HepG2 (cell line): Measurements from ENCODE around the gene C19orf73. TPM values are rescaled to one million over a fixed set of nuclear protein-coding genes. Genes with fewer than 3 reads are reported as not detected.
A peak's percentile ranks its signal among the peaks of the same experiment; 100 is the strongest.

Source experiments
- CCAR2 ChIP-seq: fragments of 200-400 bp; formaldehyde crosslinking; optimal IDR thresholded peaks from 2 replicates; pipeline ENCODE3; 2018; ENCODE audit warnings: low read depth, mild to moderate bottlenecking, low read length, moderate library complexity
- DNMT1 ChIP-seq: sonication (generic); formaldehyde crosslinking; IDR thresholded peaks from 2 replicates; pipeline ENCODE4 v1.5.1; 2020; ENCODE audit warnings: mild to moderate bottlenecking, missing genetic modification reagents
- HDAC2 ChIP-seq: sonication (generic); formaldehyde crosslinking; IDR thresholded peaks from 2 replicates; pipeline ENCODE4 v1.4.0; 2020; ENCODE audit warnings: missing genetic modification reagents
- HDAC6 ChIP-seq: fragments of 200-600 bp; sonication (generic); IDR thresholded peaks from 2 replicates; pipeline ENCODE4 v1.7.0; 2017; ENCODE audit warnings: mild to moderate bottlenecking, antibody characterized with exemption, low read length, low read depth
- HOXD1 ChIP-seq: sonication (generic); formaldehyde crosslinking; IDR thresholded peaks from 2 replicates; pipeline ENCODE4 v1.5.0; 2020; ENCODE audit warnings: missing genetic modification reagents
- IRF2 ChIP-seq: IDR thresholded peaks from 2 replicates; pipeline ENCODE4 v1.6.1; 2018; ENCODE audit warnings: missing genetic modification reagents, missing compliant biosample characterization
- PCBP2 ChIP-seq: fragments of 200-400 bp; formaldehyde crosslinking; optimal IDR thresholded peaks from 2 replicates; pipeline ENCODE3; 2018; ENCODE audit warnings: low read length, low read depth; ENCODE audit not compliant: poor library complexity, severe bottlenecking
- RBM39 ChIP-seq: fragments of 200-400 bp; formaldehyde crosslinking; IDR thresholded peaks from one replicate; pipeline ENCODE4 v1.6.1; 2018; ENCODE audit warnings: antibody characterized with exemption, mild to moderate bottlenecking, low read depth, low read length; ENCODE audit not compliant: poor library complexity, severe bottlenecking
- RERE ChIP-seq: IDR thresholded peaks from 2 replicates; pipeline ENCODE4 v1.6.1; 2016; ENCODE audit warnings: low read depth, missing genetic modification reagents, missing compliant biosample characterization
- SNAPC2 ChIP-seq: sonication (generic); formaldehyde crosslinking; IDR thresholded peaks from 2 replicates; pipeline ENCODE4 v1.8.1; 2022; ENCODE audit warnings: mild to moderate bottlenecking, missing genetic modification reagents
- SP1 ChIP-seq, 2 experiments: fragments of 450-650 bp in 1 of 2; sonication (generic) in 1 of 2; formaldehyde crosslinking in 1 of 2; IDR thresholded peaks; 2 replicates each; pipeline versions ENCODE4 v1.4.0 to v1.6.1; 2016 to 2020; ENCODE audit warnings: missing genetic modification reagents in 1 of 2
- SRSF4 ChIP-seq: fragments of 200-400 bp; formaldehyde crosslinking; IDR thresholded peaks from one replicate; pipeline ENCODE4 v1.6.1; 2018; ENCODE audit warnings: mild to moderate bottlenecking, low read depth, low read length, moderate library complexity; ENCODE audit not compliant: poor library complexity, severe bottlenecking
- SRSF9 ChIP-seq: fragments of 200-400 bp; formaldehyde crosslinking; IDR thresholded peaks from 2 replicates; pipeline ENCODE4 v1.6.1; 2018; ENCODE audit warnings: borderline replicate concordance, mild to moderate bottlenecking, low read depth, low read length; ENCODE audit not compliant: insufficient read depth, poor library complexity, severe bottlenecking
- ZKSCAN1 ChIP-seq: fragments of 150-350 bp; IDR thresholded peaks from 2 replicates; pipeline ENCODE4 v1.6.1; 2014; ENCODE audit warnings: low read length
- ZNF143 ChIP-seq: sonication (generic); formaldehyde crosslinking; IDR thresholded peaks from 2 replicates; pipeline ENCODE4 v1.4.0; 2020; ENCODE audit warnings: missing genetic modification reagents
- ZNF333 ChIP-seq: sonication (generic); formaldehyde crosslinking; IDR thresholded peaks from 2 replicates; pipeline ENCODE4 v1.4.0; 2020; ENCODE audit warnings: mild to moderate bottlenecking, missing genetic modification reagents, borderline replicate concordance
- ZNF564 ChIP-seq: sonication (generic); formaldehyde crosslinking; IDR thresholded peaks from 2 replicates; pipeline ENCODE4 v1.8.1; 2023; ENCODE audit warnings: mild to moderate bottlenecking, missing genetic modification reagents
- ZNF703 ChIP-seq: sonication (generic); formaldehyde crosslinking; IDR thresholded peaks from 2 replicates; pipeline ENCODE4 v1.5.1; 2020; ENCODE audit warnings: missing genetic modification reagents, mild to moderate bottlenecking, moderate library complexity, borderline replicate concordance
- polyA plus RNA-seq, 8 experiments: library from polyadenylated mRNA; depleted of rRNA in 3 of 8; stranded (reverse) in 7 of 8; unstranded in 1 of 8; fragments of >200 nt; fragmentation: Illumina TruSeq in 4 of 8; extraction: Trizol in 4 of 8; gene quantifications; 2 replicates each; pipeline versions ENCODE4 v1.2.1 to v1.2.3, GENCODE V29; 2011 to 2016; ENCODE audit warnings: low read depth in 4 of 8, missing spikeins in 1 of 8, mixed read lengths in 1 of 8; ENCODE audit not compliant: insufficient read depth in 1 of 8
- total RNA-seq, 5 experiments: library from RNA; depleted of rRNA; stranded (reverse); fragments of >200 nt; fragmentation: Illumina TruSeq; extraction: Trizol; gene quantifications; 2 replicates each; pipeline ENCODE4 v1.2.3, GENCODE V29; 2016; ENCODE audit warnings: low read depth in 1 of 5
- TF ChIP-seq, protein P1 (sequence below): sonication (generic); formaldehyde crosslinking; IDR thresholded peaks from 2 replicates; pipeline ENCODE4 v1.8.1; 2023; ENCODE audit warnings: mild to moderate bottlenecking, missing genetic modification reagents, borderline replicate concordance
- TF ChIP-seq, protein P2 (sequence below): sonication (generic); formaldehyde crosslinking; IDR thresholded peaks from 2 replicates; pipeline ENCODE4 v1.5.0; 2020; ENCODE audit warnings: missing genetic modification reagents
- TF ChIP-seq, protein P3 (sequence below): sonication (generic); formaldehyde crosslinking; IDR thresholded peaks from 2 replicates; pipeline ENCODE4 v1.4.0; 2020; ENCODE audit warnings: missing genetic modification reagents

The C19orf73 gene
- total and polyA plus RNA-seq, 2 of the 13 experiments (the other 11 are each of a cell fraction or from before 2014, with no cell fraction given), result 1.4 to 1.5 TPM

DNA sequence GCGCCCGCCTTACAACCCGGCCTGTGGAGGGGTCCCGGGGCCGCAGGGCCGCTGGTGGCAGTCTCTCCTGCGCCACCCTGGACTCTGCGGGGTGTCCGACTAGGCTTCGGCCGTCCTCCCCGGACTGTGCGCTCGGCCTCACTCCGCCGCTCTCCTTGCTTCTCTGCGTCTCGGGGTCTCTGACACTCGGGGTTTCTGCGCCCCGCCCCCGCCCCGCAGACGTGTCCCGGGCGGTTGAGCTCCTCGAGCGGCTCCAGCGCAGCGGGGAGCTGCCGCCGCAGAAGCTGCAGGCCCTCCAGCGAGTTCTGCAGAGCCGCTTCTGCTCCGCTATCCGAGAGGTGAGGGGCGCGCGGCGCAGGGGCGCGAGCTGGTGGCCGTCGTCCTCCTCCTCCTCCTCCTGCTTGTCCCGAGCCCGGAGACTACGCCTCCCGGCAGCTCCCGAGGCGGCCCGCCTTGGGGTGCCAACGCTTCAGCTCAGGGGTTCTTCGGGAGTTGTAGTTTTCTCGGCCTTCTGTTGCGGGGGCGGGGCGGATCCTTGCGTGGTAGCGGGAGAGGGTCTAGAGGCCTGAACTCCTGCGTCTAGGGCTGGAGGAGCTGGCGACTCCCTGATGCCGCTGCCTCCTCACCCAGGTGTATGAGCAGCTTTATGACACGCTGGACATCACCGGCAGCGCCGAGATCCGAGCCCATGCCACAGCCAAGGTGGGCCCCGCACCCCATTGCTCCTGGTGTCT is 4.1 kb downstream of the C19orf73 start (continued):
- TF ChIP-seq, protein P1, sequence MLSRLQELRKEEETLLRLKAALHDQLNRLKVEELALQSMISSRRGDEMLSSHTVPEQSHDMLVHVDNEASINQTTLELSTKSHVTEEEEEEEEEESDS (CRISPR knock-in tag), result no peak
- TF ChIP-seq CCAR2 (no peak), SP1 (IDR thresholded peaks at IDR 0.05) (no peak), SP1 (CRISPR knock-in tag; IDR thresholded peaks at IDR 0.05) (no peak), SNAPC2 (CRISPR knock-in tag) (no peak), HDAC2 (CRISPR knock-in tag) (0 out of 2 replicates have a peak, but pooled peaks have one; percentile 12), DNMT1 (CRISPR knock-in tag) (0 out of 2 replicates have a peak, but pooled peaks have one; percentile 31), ZKSCAN1 (no peak), RBM39 (no peak), PCBP2 (no peak), SRSF9 (no peak), HOXD1 (no peak), ZNF143 (CRISPR knock-in tag) (peak; percentile 87), ZNF333 (CRISPR knock-in tag) (0 out of 2 replicates have a peak, but pooled peaks have one; percentile 38), SRSF4 (no peak), ZNF703 (CRISPR knock-in tag) (no peak), IRF2 (CRISPR knock-in tag) (no peak; the same call in 1 of the 2 replicates), RERE (CRISPR knock-in tag) (no peak), HDAC6 (no peak), ZNF564 (CRISPR knock-in tag) (no peak)
- TF ChIP-seq, protein P2, sequence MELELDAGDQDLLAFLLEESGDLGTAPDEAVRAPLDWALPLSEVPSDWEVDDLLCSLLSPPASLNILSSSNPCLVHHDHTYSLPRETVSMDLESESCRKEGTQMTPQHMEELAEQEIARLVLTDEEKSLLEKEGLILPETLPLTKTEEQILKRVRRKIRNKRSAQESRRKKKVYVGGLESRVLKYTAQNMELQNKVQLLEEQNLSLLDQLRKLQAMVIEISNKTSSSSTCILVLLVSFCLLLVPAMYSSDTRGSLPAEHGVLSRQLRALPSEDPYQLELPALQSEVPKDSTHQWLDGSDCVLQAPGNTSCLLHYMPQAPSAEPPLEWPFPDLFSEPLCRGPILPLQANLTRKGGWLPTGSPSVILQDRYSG (CRISPR knock-in tag), result no peak
- TF ChIP-seq, protein P3, sequence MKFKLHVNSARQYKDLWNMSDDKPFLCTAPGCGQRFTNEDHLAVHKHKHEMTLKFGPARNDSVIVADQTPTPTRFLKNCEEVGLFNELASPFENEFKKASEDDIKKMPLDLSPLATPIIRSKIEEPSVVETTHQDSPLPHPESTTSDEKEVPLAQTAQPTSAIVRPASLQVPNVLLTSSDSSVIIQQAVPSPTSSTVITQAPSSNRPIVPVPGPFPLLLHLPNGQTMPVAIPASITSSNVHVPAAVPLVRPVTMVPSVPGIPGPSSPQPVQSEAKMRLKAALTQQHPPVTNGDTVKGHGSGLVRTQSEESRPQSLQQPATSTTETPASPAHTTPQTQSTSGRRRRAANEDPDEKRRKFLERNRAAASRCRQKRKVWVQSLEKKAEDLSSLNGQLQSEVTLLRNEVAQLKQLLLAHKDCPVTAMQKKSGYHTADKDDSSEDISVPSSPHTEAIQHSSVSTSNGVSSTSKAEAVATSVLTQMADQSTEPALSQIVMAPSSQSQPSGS (CRISPR knock-in tag), result peak; percentile 39; the same call in 1 of the 2 replicates
